ENCODE results near the gene CDK11B.

The CDK11B gene

DNA sequence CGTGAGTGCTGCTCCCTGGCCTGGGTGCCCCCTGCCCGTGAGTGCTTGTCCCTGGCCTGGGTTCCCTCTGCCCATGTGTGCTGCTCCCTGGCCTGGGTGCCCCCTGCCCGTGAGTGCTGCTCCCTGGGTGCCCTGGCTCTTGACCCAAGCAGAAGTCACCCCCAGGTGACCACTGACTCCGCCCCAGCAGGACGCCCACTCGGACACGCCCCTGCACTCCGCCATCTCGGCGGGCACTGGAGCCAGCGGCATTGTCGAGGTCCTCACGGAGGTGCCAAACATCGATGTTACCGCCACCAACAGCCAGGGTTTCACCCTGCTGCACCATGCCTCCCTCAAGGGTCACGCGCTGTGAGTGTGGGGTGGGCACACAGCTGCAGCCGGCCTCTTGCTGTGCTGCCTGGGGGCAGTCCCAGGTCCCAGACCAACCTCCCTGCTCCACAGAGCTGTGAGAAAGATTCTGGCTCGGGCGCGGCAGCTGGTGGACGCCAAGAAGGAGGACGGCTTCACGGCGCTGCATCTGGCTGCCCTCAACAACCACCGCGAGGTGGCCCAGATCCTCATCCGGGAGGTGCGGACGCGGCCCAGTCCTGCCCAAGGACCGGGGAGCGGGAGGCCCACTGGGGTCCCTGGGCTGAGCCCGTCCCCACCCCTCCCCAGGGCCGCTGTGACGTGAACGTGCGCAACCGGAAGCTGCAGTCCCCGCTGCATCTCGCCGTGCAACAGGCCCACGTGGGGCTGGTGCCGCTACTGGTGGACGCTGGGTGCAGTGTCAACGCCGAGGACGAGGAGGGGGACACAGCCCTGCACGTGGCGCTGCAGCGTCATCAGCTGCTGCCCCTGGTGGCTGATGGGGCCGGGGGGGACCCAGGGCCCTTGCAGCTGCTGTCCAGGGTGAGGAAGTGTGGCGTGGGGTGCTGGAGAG is 30.7 kb downstream of the CDK11B start:
- Histone ChIP-seq H2BK120ac (ENCODE audit: insufficient read depth, low read length, poor library complexity) (no peak overlapping the region), H3K79me2 (ENCODE audit: control insufficient read depth, insufficient read depth, low read length, poor library complexity) (no peaks in the 10 kb centered on the region), H4K8ac (ENCODE audit: low read depth, low read length) (no peak overlapping the region), H3K23ac (ENCODE audit: low read length) (no peak overlapping the region), H3K9ac (ENCODE audit: low read length) (no peak overlapping the region), H3K4me1 (ENCODE audit: control insufficient read depth in 1 of 2, insufficient read depth in 2 of 2, low read length in 2 of 2) (peaks cover 4 to 14% of the 10 kb centered on the region in 2 experiments), H2AK5ac (ENCODE audit: low read length) (no peak overlapping the region), H2BK5ac (ENCODE audit: low read depth, low read length, poor library complexity) (no peak overlapping the region), H2AFZ (ENCODE audit: insufficient read depth, low read length, poor library complexity) (no peak overlapping the region), H3K4me3 (ENCODE audit: low read depth, low read length) (no peak overlapping the region), H3K4ac (ENCODE audit: low read depth, low read length) (no peak overlapping the region), H4K91ac (ENCODE audit: low read depth, low read length) (no peak overlapping the region), H3K27me3 (ENCODE audit: insufficient read depth, low read length) (peaks cover 26% of the 10 kb centered on the region), H3K36me3 (ENCODE audit: control insufficient read depth in 1 of 2, insufficient read depth in 2 of 2, low read length in 2 of 2) (peaks cover 22 to 32% of the 10 kb centered on the region in 2 experiments), H2BK12ac (ENCODE audit: low read length) (no peak overlapping the region), H3K18ac (ENCODE audit: low read length) (no peak overlapping the region), H3K14ac (ENCODE audit: low read length) (no peak overlapping the region), H4K12ac (ENCODE audit: low read depth, low read length) (no peak overlapping the region), H3K79me1 (ENCODE audit: low read length) (peaks cover 4% of the 10 kb centered on the region), H3K4me2 (ENCODE audit: low read length) (no peak overlapping the region), H3K9me3 (ENCODE audit: insufficient read depth, low read depth, low read length) (peaks cover 10% of the 10 kb centered on the region), H3K27ac (ENCODE audit: low read depth, low read length) (no peak overlapping the region)
- no peak for DNase-seq
- whole genome bisulfite sequencing (ENCODE audit: extremely low coverage, insufficient coverage, insufficient read length): no CpG with 5 or more reads among the region's 53 CpGs

- H4K91ac ChIP-seq (ENCODE audit: low read depth, low read length): no peak overlapping the region
- no peak overlapping the region for H3K14ac ChIP-seq (ENCODE audit: low read length)
- H2BK5ac ChIP-seq (ENCODE audit: low read depth, low read length, poor library complexity): no peak overlapping the region
- H4K12ac ChIP-seq (ENCODE audit: low read depth, low read length): no peak overlapping the region
- H2AFZ ChIP-seq (ENCODE audit: insufficient read depth, low read length, poor library complexity): no peak overlapping the region
- no peak overlapping the region for H2BK12ac ChIP-seq (ENCODE audit: low read length)
- peaks cover 10% of the 10 kb centered on the region for H3K9me3 ChIP-seq (ENCODE audit: insufficient read depth, low read depth, low read length)
- no peak overlapping the region for H3K4ac ChIP-seq (ENCODE audit: low read depth, low read length)
- DNase-seq: no peak
- no peak overlapping the region for H3K4me3 ChIP-seq (ENCODE audit: low read depth, low read length)
- H3K79me1 ChIP-seq (ENCODE audit: low read length): peaks cover 4% of the 10 kb centered on the region
- H3K79me2 ChIP-seq (ENCODE audit: control insufficient read depth, insufficient read depth, low read length, poor library complexity): no peaks in the 10 kb centered on the region
- no peak overlapping the region for H2AK5ac ChIP-seq (ENCODE audit: low read length)
- H3K4me1 ChIP-seq (ENCODE audit: control insufficient read depth in 1 of 2, insufficient read depth in 2 of 2, low read length in 2 of 2): peaks cover 4 to 14% of the 10 kb centered on the region in 2 experiments
- WGBS (ENCODE audit: extremely low coverage, insufficient coverage, insufficient read length): no CpG with 5 or more reads among the region's 37 CpGs
- H3K27me3 ChIP-seq (ENCODE audit: insufficient read depth, low read length): peaks cover 26% of the 10 kb centered on the region
- H4K8ac ChIP-seq (ENCODE audit: low read depth, low read length): no peak overlapping the region
- no peak overlapping the region for H3K9ac ChIP-seq (ENCODE audit: low read length)
- H3K4me2 ChIP-seq (ENCODE audit: low read length): no peak overlapping the region
- no peak overlapping the region for H2BK120ac ChIP-seq (ENCODE audit: insufficient read depth, low read length, poor library complexity)
- H3K23ac ChIP-seq (ENCODE audit: low read length): no peak overlapping the region
- peaks cover 22 to 32% of the 10 kb centered on the region in 2 experiments for H3K36me3 ChIP-seq (ENCODE audit: control insufficient read depth in 1 of 2, insufficient read depth in 2 of 2, low read length in 2 of 2)
- no peak overlapping the region for H3K18ac ChIP-seq (ENCODE audit: low read length)
- no peak overlapping the region for H3K27ac ChIP-seq (ENCODE audit: low read depth, low read length)
Measured at GRCh38 chr1:1627261-1627828, 31.5 kb downstream of the CDK11B start.

DNA sequence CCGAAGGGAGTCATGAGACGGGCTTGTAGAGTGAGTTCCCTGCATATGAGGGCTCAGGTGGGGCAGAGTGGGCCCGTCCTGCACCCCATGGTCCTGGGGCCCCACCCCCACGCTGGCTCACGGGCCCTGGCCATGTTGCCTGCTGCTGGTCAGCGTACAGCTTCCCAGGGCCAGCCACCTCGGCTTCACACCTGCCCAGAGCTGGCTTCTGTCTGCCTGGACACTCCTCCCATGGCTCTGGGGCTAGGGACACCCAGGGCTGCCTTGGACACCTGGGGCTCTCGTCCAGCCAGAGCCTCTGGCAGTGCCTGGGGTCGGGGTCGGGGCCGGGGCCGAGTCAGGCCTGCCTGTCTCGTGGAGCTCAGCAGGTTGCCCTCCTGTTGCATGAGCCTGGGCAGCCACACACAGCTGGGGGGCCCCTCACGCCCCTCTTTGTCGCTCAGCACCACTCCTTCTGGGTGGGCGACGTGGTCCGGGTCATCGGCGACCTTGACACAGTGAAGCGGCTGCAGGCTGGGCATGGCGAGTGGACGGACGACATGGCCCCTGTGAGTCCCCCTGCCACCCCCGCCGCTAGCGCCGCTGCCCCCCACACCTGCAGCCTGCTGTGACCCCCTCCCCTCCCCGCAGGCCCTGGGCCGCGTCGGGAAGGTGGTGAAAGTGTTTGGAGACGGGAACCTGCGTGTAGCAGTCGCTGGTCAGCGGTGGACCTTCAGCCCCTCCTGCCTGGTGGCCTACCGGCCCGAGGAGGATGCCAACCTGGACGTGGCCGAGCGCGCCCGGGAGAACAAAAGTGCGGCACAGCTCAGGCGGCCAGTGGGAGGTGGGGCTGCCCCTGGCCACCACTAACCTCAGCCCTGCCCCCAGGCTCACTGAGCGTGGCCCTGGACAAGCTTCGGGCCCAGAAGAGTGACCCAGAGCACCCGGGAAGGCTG is 32.3 kb downstream of the CDK11B start:
- Histone ChIP-seq H2AK5ac (ENCODE audit: low read length) (no peak overlapping the region), H2AFZ (ENCODE audit: insufficient read depth, low read length, poor library complexity) (no peak overlapping the region), H3K79me2 (ENCODE audit: control insufficient read depth, insufficient read depth, low read length, poor library complexity) (no peaks in the 10 kb centered on the region), H3K9me3 (ENCODE audit: insufficient read depth, low read depth, low read length) (peaks cover 10% of the 10 kb centered on the region), H3K4me2 (ENCODE audit: low read length) (no peak overlapping the region), H2BK120ac (ENCODE audit: insufficient read depth, low read length, poor library complexity) (no peak overlapping the region), H3K4me1 (ENCODE audit: control insufficient read depth in 1 of 2, insufficient read depth in 2 of 2, low read length in 2 of 2) (peaks cover 4 to 6% of the 10 kb centered on the region in 2 experiments), H3K18ac (ENCODE audit: low read length) (no peak overlapping the region), H3K27ac (ENCODE audit: low read depth, low read length) (no peak overlapping the region), H4K8ac (ENCODE audit: low read depth, low read length) (no peak overlapping the region), H4K91ac (ENCODE audit: low read depth, low read length) (no peak overlapping the region), H2BK12ac (ENCODE audit: low read length) (no peak overlapping the region), H3K27me3 (ENCODE audit: insufficient read depth, low read length) (peaks cover 18% of the 10 kb centered on the region), H3K79me1 (ENCODE audit: low read length) (no peaks in the 10 kb centered on the region), H3K36me3 (ENCODE audit: control insufficient read depth in 1 of 2, insufficient read depth in 2 of 2, low read length in 2 of 2) (peaks cover 22 to 32% of the 10 kb centered on the region in 2 experiments), H3K14ac (ENCODE audit: low read length) (no peak overlapping the region), H3K4me3 (ENCODE audit: low read depth, low read length) (no peak overlapping the region), H3K23ac (ENCODE audit: low read length) (no peak overlapping the region), H4K12ac (ENCODE audit: low read depth, low read length) (no peak overlapping the region), H3K9ac (ENCODE audit: low read length) (no peak overlapping the region), H2BK5ac (ENCODE audit: low read depth, low read length, poor library complexity) (no peak overlapping the region), H3K4ac (ENCODE audit: low read depth, low read length) (no peak overlapping the region)
- DNase-seq: no peak
- no CpG with 5 or more reads among the region's 48 CpGs for WGBS (ENCODE audit: extremely low coverage, insufficient coverage, insufficient read length)

- Histone ChIP-seq H2BK5ac (ENCODE audit: low read depth, low read length, poor library complexity) (no peak overlapping the region), H3K23ac (ENCODE audit: low read length) (no peak overlapping the region), H4K91ac (ENCODE audit: low read depth, low read length) (no peak overlapping the region), H3K9ac (ENCODE audit: low read length) (no peak overlapping the region), H3K9me3 (ENCODE audit: insufficient read depth, low read depth, low read length) (peaks cover 6% of the 10 kb centered on the region), H3K79me2 (ENCODE audit: control insufficient read depth, insufficient read depth, low read length, poor library complexity) (no peaks in the 10 kb centered on the region), H2AFZ (ENCODE audit: insufficient read depth, low read length, poor library complexity) (no peak overlapping the region), H2AK5ac (ENCODE audit: low read length) (no peak overlapping the region), H3K4me3 (ENCODE audit: low read depth, low read length) (no peak overlapping the region), H3K4ac (ENCODE audit: low read depth, low read length) (no peak overlapping the region), H3K36me3 (ENCODE audit: control insufficient read depth in 1 of 2, insufficient read depth in 2 of 2, low read length in 2 of 2) (peaks cover 22 to 32% of the 10 kb centered on the region in 2 experiments), H3K14ac (ENCODE audit: low read length) (no peak overlapping the region), H3K4me2 (ENCODE audit: low read length) (no peak overlapping the region), H4K8ac (ENCODE audit: low read depth, low read length) (no peak overlapping the region), H3K18ac (ENCODE audit: low read length) (no peak overlapping the region), H2BK120ac (ENCODE audit: insufficient read depth, low read length, poor library complexity) (no peak overlapping the region), H3K4me1 (ENCODE audit: control insufficient read depth in 1 of 2, insufficient read depth in 2 of 2, low read length in 2 of 2) (peaks cover 0 to 6% of the 10 kb centered on the region in 2 experiments), H4K12ac (ENCODE audit: low read depth, low read length) (no peak overlapping the region), H3K27ac (ENCODE audit: low read depth, low read length) (no peak overlapping the region), H3K79me1 (ENCODE audit: low read length) (no peaks in the 10 kb centered on the region), H2BK12ac (ENCODE audit: low read length) (no peak overlapping the region), H3K27me3 (ENCODE audit: insufficient read depth, low read length) (peaks cover 12% of the 10 kb centered on the region)
- no peak for DNase-seq
- no CpG with 5 or more reads among the region's 8 CpGs for WGBS (ENCODE audit: extremely low coverage, insufficient coverage, insufficient read length)
Measured at GRCh38 chr1:1625824-1626206, 33.0 kb downstream of the CDK11B start.
